Measurements from ENCODE around the gene SFMBT1.

Gene SFMBT1

GRCh38 chr3:52894756-52895155, 151.1 kb downstream of the SFMBT1 start:
- Histone ChIP-seq H3K4me3 (ENCODE audit: low read depth, low read length) (no peak overlapping the region), H3K9me3 (ENCODE audit: control insufficient read depth, insufficient read depth, low read depth, low read length) (no peaks in the 10 kb centered on the region), H3K36me3 (ENCODE audit: control insufficient read depth in 2 of 2, insufficient read depth in 1 of 2, low read length in 2 of 2) (peaks cover 0 to 36% of the 10 kb centered on the region in 2 experiments; a peak in 1 of 3 replicates), H3K4me1 (ENCODE audit: control insufficient read depth, insufficient read depth, low read length) (no peaks in the 10 kb centered on the region), H3K27ac (ENCODE audit: extremely low read depth, low read depth, low read length) (no peak overlapping the region)
- TF ChIP-seq PBX3 (CRISPR knock-in tag; IDR thresholded peaks at IDR 0.05) (no peak), ZNF707 (tag by site-specific recombination; IDR thresholded peaks at IDR 0.05) (no peak), ZFP3 (tag by site-specific recombination; IDR thresholded peaks at IDR 0.05; ENCODE audit: low read depth) (no peak), BCL11A (tag by site-specific recombination; IDR thresholded peaks at IDR 0.05; ENCODE audit: low read depth) (no peak), ZNF148 (tag by site-specific recombination; IDR thresholded peaks at IDR 0.05; ENCODE audit: borderline replicate concordance) (no peak), IKZF3 (tag by site-specific recombination; IDR thresholded peaks at IDR 0.05) (no peak), ZNF76 (tag by site-specific recombination; IDR thresholded peaks at IDR 0.05; ENCODE audit: borderline replicate concordance, low read depth) (no peak), ZBTB11 (tag by site-specific recombination; conservative IDR thresholded peaks at IDR 0.05; ENCODE audit: low read depth) (no peak), ZNF785 (tag by site-specific recombination; IDR thresholded peaks at IDR 0.05) (no peak), ZNF398 (tag by site-specific recombination; IDR thresholded peaks at IDR 0.05) (no peak), ZNF426 (tag by site-specific recombination; IDR thresholded peaks at IDR 0.05) (no peak), ZNF292 (tag by site-specific recombination; IDR thresholded peaks at IDR 0.05; ENCODE audit: borderline replicate concordance, low read depth) (no peak), PRDM1 (tag by site-specific recombination; IDR thresholded peaks at IDR 0.05) (no peak), FEZF1 (tag by site-specific recombination; IDR thresholded peaks at IDR 0.05) (no peak), ZNF157 (tag by site-specific recombination; IDR thresholded peaks at IDR 0.05) (no peak), KLF10 (tag by site-specific recombination; IDR thresholded peaks at IDR 0.05) (no peak)
- CTCF ChIA-PET = no interaction called here
- POLR2A ChIA-PET = no interaction called here

- H3K9me3 ChIP-seq (ENCODE audit: control insufficient read depth, insufficient read depth, low read depth, low read length) = no peaks in the 10 kb centered on the region
- no peak overlapping the region for H3K4me3 ChIP-seq (ENCODE audit: low read depth, low read length)
- POLR2A ChIA-PET = no interaction called here
- no peaks in the 10 kb centered on the region for H3K4me1 ChIP-seq (ENCODE audit: control insufficient read depth, insufficient read depth, low read length)
- no peak overlapping the region for H3K27ac ChIP-seq (ENCODE audit: extremely low read depth, low read depth, low read length)
- CTCF ChIA-PET = no interaction called here
- H3K36me3 ChIP-seq (ENCODE audit: control insufficient read depth in 2 of 2, insufficient read depth in 1 of 2, low read length in 2 of 2) = peaks cover 0 to 45% of the 10 kb centered on the region in 2 experiments; a peak in 1 of 3 replicates
- TF ChIP-seq ZNF585B (tag by site-specific recombination; IDR thresholded peaks at IDR 0.05) (no peak), ZNF629 (tag by site-specific recombination; IDR thresholded peaks at IDR 0.05) (no peak), ZNF140 (tag by site-specific recombination; IDR thresholded peaks at IDR 0.05) (no peak), ZNF549 (tag by site-specific recombination; IDR thresholded peaks at IDR 0.05) (no peak), ZBTB11 (tag by site-specific recombination; conservative IDR thresholded peaks at IDR 0.05; ENCODE audit: low read depth) (no peak)
Measured at GRCh38 chr3:52893723-52894122, 152.2 kb downstream of the SFMBT1 start.

Data from HEK293 (cell line).